HUES64 (cell line): ENCODE data around the gene KANSL1.
A peak's percentile ranks its signal among the peaks of the same experiment; 100 is the strongest.
"Not testable (repeated sequence)": the region's sequence is repeated elsewhere in the genome, so short reads cannot be mapped to it uniquely, and the experiment has no call there.

ENCODE experiments used
- H3K27ac ChIP-seq: 2 replicates; pipeline ENCODE4 v1.7.0; 2013; ENCODE audit warnings: low read depth, low read length, inconsistent platforms
- H3K27me3 ChIP-seq: 2 replicates; pipeline ENCODE4 v1.6.1; 2013; ENCODE audit warnings: mild to moderate bottlenecking, low read length; ENCODE audit not compliant: insufficient read depth
- H3K36me3 ChIP-seq: 2 replicates; pipeline ENCODE4 v1.6.1; 2013; ENCODE audit warnings: mild to moderate bottlenecking, low read length; ENCODE audit not compliant: insufficient read depth
- H3K4me1 ChIP-seq: 2 replicates; pipeline ENCODE4 v1.6.1; 2013; ENCODE audit warnings: mild to moderate bottlenecking, low read length, moderate library complexity; ENCODE audit not compliant: insufficient read depth
- H3K4me3 ChIP-seq: 2 replicates; pipeline ENCODE4 v1.5.1; 2013; ENCODE audit warnings: mild to moderate bottlenecking, low read length, moderate library complexity
- H3K9ac ChIP-seq: 2 replicates; pipeline ENCODE4 v1.6.1; 2013; ENCODE audit warnings: mild to moderate bottlenecking, low read depth, low read length
- H3K9me3 ChIP-seq: 2 replicates; pipeline ENCODE4 v1.6.1; 2013; ENCODE audit warnings: low read depth, low read length; ENCODE audit not compliant: insufficient read depth
- WGBS: fragments of 150-250, 120-280 bp; methylation state at CpG from one replicate; pipeline ENCODE4 v1.1.7; 2013; ENCODE audit warnings: missing lambda C conversion rate; 5-methylcytosine and 5-hydroxymethylcytosine counted together

KANSL1 gene

GRCh38 chr17:46027048-46027975 is 165.9 kb downstream of the KANSL1 start:
- Histone ChIP-seq H3K36me3 (peaks cover 63% of the 10 kb centered on the region), H3K4me3 (no peak overlapping the region), H3K4me1 (peaks cover 29% of the 10 kb centered on the region), H3K9ac (peak overlapping the region; percentile 37; the same call in 1 of the 2 replicates), H3K27ac (0 out of 2 replicates have a peak overlapping the region, but pooled peaks have one; percentile 28), H3K27me3 (no peaks in the 10 kb centered on the region), H3K9me3 (no peaks in the 10 kb centered on the region)
- WGBS, result 90% methylated on average over 11 of the region's 12 CpGs

GRCh38 chr17:46026166-46027047 is 166.8 kb downstream of the KANSL1 start:
- 92% methylated on average over 17 of the region's 17 CpGs for WGBS
- Histone ChIP-seq H3K4me3 (no peak overlapping the region), H3K27ac (no peak overlapping the region; the same call in 1 of the 2 replicates), H3K27me3 (no peaks in the 10 kb centered on the region), H3K36me3 (peaks cover 54% of the 10 kb centered on the region), H3K9me3 (no peaks in the 10 kb centered on the region), H3K4me1 (peaks cover 29% of the 10 kb centered on the region), H3K9ac (no peak overlapping the region; the same call in 1 of the 2 replicates)

- no peak overlapping the region for H3K4me3 ChIP-seq
- H3K9ac ChIP-seq, result no peak overlapping the region
- H3K27me3 ChIP-seq, result no peaks in the 10 kb centered on the region
- 93% methylated on average over 7 of the region's 8 CpGs for WGBS
- no peaks in the 10 kb centered on the region for H3K9me3 ChIP-seq
- no peak overlapping the region for H3K27ac ChIP-seq
- peaks cover 47% of the 10 kb centered on the region for H3K36me3 ChIP-seq
- peaks cover 29% of the 10 kb centered on the region for H3K4me1 ChIP-seq
Measured at GRCh38 chr17:46025510-46026165, 167.6 kb downstream of the KANSL1 start.

- Histone ChIP-seq H3K4me1 (peaks cover 29% of the 10 kb centered on the region), H3K27ac (no peak overlapping the region), H3K4me3 (no peak overlapping the region)
Measured at GRCh38 chr17:46025060-46025459, 168.2 kb downstream of the KANSL1 start.

GRCh38 chr17:46024590-46024989 is 168.6 kb downstream of the KANSL1 start:
- WGBS, result 92% methylated on average over 14 of the region's 14 CpGs
- Histone ChIP-seq H3K9ac (no peak overlapping the region), H3K36me3 (peaks cover 37% of the 10 kb centered on the region), H3K27me3 (no peaks in the 10 kb centered on the region), H3K4me3 (no peak overlapping the region), H3K4me1 (peaks cover 29% of the 10 kb centered on the region), H3K9me3 (no peaks in the 10 kb centered on the region), H3K27ac (no peak overlapping the region)

More at GRCh38 chr17:46025060-46025459, 168.2 kb downstream of the KANSL1 start:
- H3K27me3 ChIP-seq, result no peaks in the 10 kb centered on the region
- 93% methylated on average over 10 of the region's 10 CpGs for WGBS
- H3K36me3 ChIP-seq, result peaks cover 41% of the 10 kb centered on the region
- H3K9me3 ChIP-seq, result no peaks in the 10 kb centered on the region
- H3K9ac ChIP-seq, result no peak overlapping the region

GRCh38 chr17:46023783-46024388 is 169.3 kb downstream of the KANSL1 start:
- no peaks in the 10 kb centered on the region for H3K9me3 ChIP-seq
- peaks cover 23% of the 10 kb centered on the region for H3K4me1 ChIP-seq
- no peak overlapping the region for H3K9ac ChIP-seq
- H3K27ac ChIP-seq, result no peak overlapping the region
- WGBS, result 96% methylated on average over 24 of the region's 24 CpGs
- H3K36me3 ChIP-seq, result peaks cover 30% of the 10 kb centered on the region
- no peaks in the 10 kb centered on the region for H3K27me3 ChIP-seq
- no peak overlapping the region for H3K4me3 ChIP-seq

GRCh38 chr17:46023366-46023765 is 169.9 kb downstream of the KANSL1 start:
- not testable (repeated sequence) for H3K9me3 ChIP-seq, H3K9ac ChIP-seq
- 95% methylated on average over 7 of the region's 7 CpGs for WGBS

GRCh38 chr17:46020998-46021397 is 172.2 kb downstream of the KANSL1 start:
- no peak overlapping the region for H3K4me3 ChIP-seq
- no peaks in the 10 kb centered on the region for H3K9me3 ChIP-seq
- H3K4me1 ChIP-seq, result no peaks in the 10 kb centered on the region
- peaks cover 8% of the 10 kb centered on the region; the same call in 1 of the 2 replicates for H3K36me3 ChIP-seq
- WGBS, result 92% methylated on average over 12 of the region's 12 CpGs
- no peak overlapping the region for H3K27ac ChIP-seq
- H3K9ac ChIP-seq, result no peak overlapping the region
- no peaks in the 10 kb centered on the region for H3K27me3 ChIP-seq

More at GRCh38 chr17:46023366-46023765, 169.9 kb downstream of the KANSL1 start:
- H3K27me3 ChIP-seq, H3K27ac ChIP-seq, H3K4me3 ChIP-seq: not testable (repeated sequence)
- peaks cover 18% of the 10 kb centered on the region for H3K4me1 ChIP-seq
- H3K36me3 ChIP-seq, result peaks cover 26% of the 10 kb centered on the region

GRCh38 chr17:46020023-46020761 is 173.0 kb downstream of the KANSL1 start:
- H3K4me1 ChIP-seq, result no peaks in the 10 kb centered on the region

GRCh38 chr17:46019408-46019925 is 173.8 kb downstream of the KANSL1 start:
- not testable (repeated sequence) for H3K27me3 ChIP-seq, H3K4me3 ChIP-seq, H3K36me3 ChIP-seq, H3K9ac ChIP-seq, H3K9me3 ChIP-seq, H3K27ac ChIP-seq, H3K4me1 ChIP-seq
- 91% methylated on average over 8 of the region's 8 CpGs for WGBS

More at GRCh38 chr17:46020023-46020761, 173.0 kb downstream of the KANSL1 start:
- Histone ChIP-seq H3K27ac (no peak overlapping the region), H3K9me3 (no peaks in the 10 kb centered on the region), H3K36me3 (0 out of 2 replicates have a peak, but pooled peaks cover under 1% of the 10 kb centered on the region), H3K4me3 (no peak overlapping the region), H3K9ac (no peak overlapping the region), H3K27me3 (no peaks in the 10 kb centered on the region)
- WGBS, result 92% methylated on average over 14 of the region's 14 CpGs
